CD4-positive, alpha-beta T cell treated with Interleukin-1 beta for 1 hour (primary cell): ENCODE measurements around the gene ATP10A.
"Not testable (repeated sequence)": the region's sequence is repeated elsewhere in the genome, so short reads cannot be mapped to it uniquely, and the experiment has no call there.

Experiments used
- DNase-seq, 2 donors: peaks; one replicate each; pipeline ENCODE4 v3.0.0-alpha.2; 2020 to 2022

ATP10A gene

GRCh38 chr15:25641361-25641760 lies 221.8 kb downstream of the ATP10A start:
- DNase-seq, result no peak

DNA sequence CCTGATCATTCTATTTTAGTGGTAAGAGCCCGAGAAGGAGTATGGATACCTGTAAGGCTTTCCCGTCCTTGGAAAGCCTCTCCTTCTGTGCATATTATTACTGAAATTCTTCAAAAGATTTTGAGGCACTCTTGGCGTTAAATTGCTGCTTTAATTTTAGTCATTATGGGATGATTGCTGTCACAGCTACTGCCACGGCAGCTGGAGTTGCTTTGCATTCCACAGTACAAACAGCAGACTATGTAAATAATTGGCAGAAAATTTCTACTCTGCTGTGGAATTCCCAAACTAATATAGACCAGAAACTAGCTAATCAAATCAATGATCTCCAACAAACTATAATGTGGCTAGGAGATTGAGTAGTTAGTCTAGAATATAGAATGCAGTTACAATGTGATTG lies 222.2 kb downstream of the ATP10A start:
- DNase-seq, result not testable (repeated sequence)

- no peak for DNase-seq
Observed at GRCh38 chr15:25640381-25640780, 222.7 kb downstream of the ATP10A start.

DNA sequence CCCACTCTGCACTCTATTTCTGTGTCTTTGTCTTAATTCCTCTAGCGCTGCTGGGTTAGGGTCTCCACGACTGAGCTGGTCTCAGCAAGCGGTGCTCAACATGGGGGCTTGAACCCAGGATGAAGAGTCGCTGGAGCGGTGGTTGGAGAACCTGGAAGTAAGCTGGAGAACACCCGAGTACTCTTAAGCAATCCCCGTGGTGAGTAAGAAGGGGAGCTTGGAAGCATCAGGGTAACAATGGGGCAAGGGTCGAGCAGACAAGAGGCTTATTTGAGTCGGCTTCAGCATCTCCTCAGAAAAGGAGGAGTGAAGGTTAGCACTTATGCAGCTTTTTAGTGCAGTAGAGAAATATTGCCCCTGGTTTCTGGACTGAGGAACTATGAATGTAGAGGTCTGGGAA lies 226.6 kb downstream of the ATP10A start:
- not testable (repeated sequence) for DNase-seq

DNA sequence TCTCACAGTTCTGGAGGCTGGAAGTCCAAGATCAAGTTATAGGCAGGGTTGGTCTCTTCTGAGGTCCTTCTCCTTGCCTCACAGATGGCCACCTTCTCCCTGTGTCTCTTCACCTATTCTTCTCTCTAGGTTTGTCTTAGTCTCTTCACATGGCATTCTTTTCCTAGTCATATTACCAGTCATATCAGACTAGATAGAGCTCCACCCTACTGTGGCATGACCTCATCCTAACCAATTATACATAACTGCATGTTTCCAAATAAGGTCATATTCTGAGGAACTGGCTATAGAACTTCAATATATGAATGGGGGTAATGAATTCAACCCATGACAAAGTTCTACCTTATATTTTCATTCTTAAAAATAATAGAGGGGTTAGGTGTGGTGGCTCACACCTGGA lies 227.9 kb downstream of the ATP10A start:
- no peak for DNase-seq

GRCh38 chr15:25633862-25634261 lies 229.3 kb downstream of the ATP10A start:
- no peak for DNase-seq

DNA sequence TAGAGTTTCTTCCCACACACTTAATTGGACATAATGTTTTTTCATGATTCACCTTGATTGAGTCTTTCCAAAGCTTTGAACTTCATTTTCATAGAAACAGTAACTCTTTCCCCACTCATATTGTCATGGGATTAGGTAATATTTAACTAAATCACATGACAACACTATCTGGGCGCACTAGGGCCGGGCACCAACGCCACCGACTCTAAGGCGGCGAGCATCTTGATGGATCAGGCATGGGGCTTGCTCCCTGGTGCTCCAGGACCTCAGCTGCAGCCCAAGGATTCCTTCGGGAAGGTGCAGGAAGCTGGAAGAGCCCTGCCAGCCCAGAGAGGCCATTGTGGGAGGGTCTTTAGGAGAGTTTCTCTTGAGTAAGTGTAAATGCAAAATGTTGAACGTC lies 231.2 kb downstream of the ATP10A start:
- DNase-seq, result no peak
